Adipocyte (in vitro differentiated cells): Measurements from ENCODE around the gene CBLC.

Experiments
- DNase-seq: peaks from one replicate; pipeline ENCODE4 v3.0.0-alpha.2; 2015; ENCODE audit warnings: low read depth
- H3K27me3 ChIP-seq: replicated peaks from 2 replicates; pipeline ENCODE4 v1.7.0; 2013; ENCODE audit warnings: mild to moderate bottlenecking, low read length, moderate library complexity; ENCODE audit not compliant: control insufficient read depth, insufficient read depth
- H3K36me3 ChIP-seq: 2 replicates; pipeline ENCODE4 v1.7.0; 2013; ENCODE audit warnings: low read length, mild to moderate bottlenecking, moderate library complexity; ENCODE audit not compliant: control insufficient read depth, insufficient read depth, severe bottlenecking
- H3K4me1 ChIP-seq: 2 replicates; pipeline ENCODE4 v1.7.0; 2013; ENCODE audit warnings: mild to moderate bottlenecking, low read length, moderate library complexity; ENCODE audit not compliant: control insufficient read depth, insufficient read depth
- H3K4me3 ChIP-seq: 2 replicates; pipeline ENCODE4 v1.7.0; 2013; ENCODE audit warnings: mild to moderate bottlenecking, low read length, moderate library complexity
- H3K9ac ChIP-seq: 2 replicates; pipeline ENCODE4 v1.7.0; 2013; ENCODE audit warnings: mild to moderate bottlenecking, low read length, moderate library complexity
- H3K9me3 ChIP-seq: 2 replicates; pipeline ENCODE4 v1.7.0; 2013; ENCODE audit warnings: mild to moderate bottlenecking, low read length, moderate library complexity; ENCODE audit not compliant: control insufficient read depth

Gene CBLC

DNA sequence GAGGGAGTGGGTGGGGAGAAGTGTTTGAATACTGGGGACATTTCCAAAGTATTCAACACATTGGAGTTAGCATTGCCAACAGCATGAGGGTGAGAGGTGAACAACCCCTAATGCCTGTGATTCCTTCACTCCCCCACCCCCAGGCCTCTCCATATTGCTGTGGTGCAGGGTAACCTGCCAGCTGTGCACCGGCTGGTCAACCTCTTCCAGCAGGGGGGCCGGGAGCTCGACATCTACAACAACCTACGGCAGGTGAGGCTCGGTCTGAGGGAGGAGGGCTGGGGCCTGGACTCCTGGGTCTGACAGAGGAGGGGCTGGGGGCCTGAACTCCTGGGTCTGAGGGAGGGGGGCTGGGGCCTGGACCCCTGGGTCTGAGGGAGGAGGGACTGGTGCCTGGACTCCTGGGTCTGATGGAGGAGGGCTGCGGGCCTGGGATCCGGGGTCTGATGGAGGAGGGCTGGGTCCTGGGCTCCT is 21.6 kb upstream of the CBLC start:
- Histone ChIP-seq H3K4me1 (peaks cover 62% of the 10 kb centered on the region), H3K9me3 (no peaks in the 10 kb centered on the region), H3K27me3 (no peaks in the 10 kb centered on the region), H3K36me3 (peaks cover 48% of the 10 kb centered on the region), H3K4me3 (peak overlapping the region; percentile 50), H3K9ac (peak overlapping the region; percentile 75)
- no peak for DNase-seq

DNA sequence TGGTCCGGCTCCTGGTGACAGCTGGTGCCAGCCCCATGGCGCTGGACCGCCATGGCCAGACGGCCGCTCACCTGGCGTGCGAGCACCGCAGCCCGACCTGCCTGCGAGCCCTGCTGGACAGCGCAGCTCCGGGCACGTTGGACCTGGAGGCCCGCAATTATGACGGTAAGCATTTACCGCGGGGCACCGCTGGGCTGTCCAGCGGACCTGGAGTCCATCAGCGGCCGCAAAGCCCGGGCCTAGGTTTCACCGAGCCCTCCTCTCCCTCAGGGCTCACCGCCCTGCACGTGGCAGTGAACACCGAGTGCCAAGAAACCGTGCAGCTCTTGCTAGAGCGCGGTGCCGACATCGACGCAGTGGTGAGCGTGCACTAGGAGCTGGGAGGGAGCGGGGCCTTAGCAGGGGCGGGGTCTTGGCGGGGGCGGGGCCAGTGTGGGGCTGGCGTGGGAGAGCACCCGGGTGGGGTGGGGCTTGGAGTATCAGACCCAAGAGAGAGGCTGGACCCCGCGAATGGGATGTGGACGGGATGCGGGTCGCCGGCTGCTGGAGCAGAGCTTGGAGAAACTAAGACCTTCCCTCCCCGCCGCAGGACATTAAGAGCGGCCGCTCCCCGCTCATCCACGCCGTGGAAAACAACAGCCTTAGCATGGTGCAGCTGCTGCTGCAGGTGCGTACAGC is 20.5 kb upstream of the CBLC start:
- peak overlapping the region; percentile 84 for H3K9ac ChIP-seq
- no peaks in the 10 kb centered on the region for H3K9me3 ChIP-seq
- DNase-seq, result no peak
- H3K4me3 ChIP-seq, result peak overlapping the region; percentile 76
- H3K36me3 ChIP-seq, result peaks cover 37% of the 10 kb centered on the region
- no peaks in the 10 kb centered on the region for H3K27me3 ChIP-seq
- peaks cover 55% of the 10 kb centered on the region for H3K4me1 ChIP-seq

DNA sequence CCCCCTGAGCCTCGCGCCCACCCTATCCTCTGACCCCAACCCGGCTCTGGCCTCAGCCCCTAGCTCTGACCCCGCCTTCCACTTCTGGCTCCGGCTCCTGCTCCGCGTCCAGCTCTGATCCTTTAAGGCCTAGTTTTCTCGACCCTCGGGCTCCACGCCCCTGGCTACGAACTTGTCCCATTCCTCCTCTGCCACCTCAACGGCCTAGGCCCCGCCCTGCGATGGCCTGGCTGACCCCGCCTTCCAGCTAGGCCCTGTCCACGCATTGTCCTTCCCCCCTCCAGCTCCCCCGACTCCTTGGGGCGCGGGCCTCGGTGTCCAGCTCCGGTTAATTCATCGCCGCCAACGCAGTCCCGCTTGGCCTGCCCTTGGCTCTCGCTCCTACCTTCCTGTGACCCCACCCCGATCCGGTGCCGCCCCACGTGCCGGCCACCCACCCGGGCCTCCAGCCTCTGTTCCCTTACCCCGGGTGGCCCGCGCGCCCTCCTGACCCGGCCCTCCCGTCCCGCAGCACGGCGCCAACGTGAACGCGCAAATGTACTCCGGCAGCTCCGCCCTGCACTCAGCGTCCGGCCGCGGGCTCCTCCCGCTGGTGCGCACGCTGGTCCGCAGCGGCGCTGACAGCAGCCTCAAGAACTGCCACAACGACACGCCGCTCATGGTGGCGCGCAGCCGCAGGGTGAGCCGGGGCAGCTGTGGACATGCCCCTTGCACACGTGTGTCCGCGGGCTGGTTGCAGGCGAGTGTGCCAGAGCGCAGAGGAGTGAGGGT is 19.8 kb upstream of the CBLC start:
- H3K4me3 ChIP-seq, result peak overlapping the region; percentile 76
- peaks cover 48% of the 10 kb centered on the region for H3K4me1 ChIP-seq
- no peaks in the 10 kb centered on the region for H3K9me3 ChIP-seq
- peaks cover 30% of the 10 kb centered on the region for H3K36me3 ChIP-seq
- DNase-seq, result no peak
- peak overlapping the region; percentile 84 for H3K9ac ChIP-seq
- H3K27me3 ChIP-seq, result no peaks in the 10 kb centered on the region

DNA sequence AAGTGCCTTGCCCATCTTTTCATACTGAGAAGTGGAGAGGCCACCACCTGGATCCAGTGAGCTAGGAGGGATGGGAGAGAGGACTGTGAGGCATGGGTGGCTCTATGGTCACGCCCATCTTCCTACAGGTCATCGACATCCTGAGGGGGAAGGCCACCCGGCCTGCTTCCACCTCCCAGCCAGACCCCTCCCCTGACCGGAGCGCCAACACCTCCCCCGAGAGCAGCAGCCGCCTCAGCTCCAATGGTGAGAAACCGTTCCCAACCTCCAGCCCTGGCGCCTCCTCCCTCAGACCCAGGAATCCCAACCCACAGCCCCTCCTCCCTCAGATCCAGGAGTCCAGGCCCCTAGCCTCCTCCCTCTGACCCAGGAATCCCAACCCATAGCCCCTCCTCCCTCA is 19.1 kb upstream of the CBLC start:
- Histone ChIP-seq H3K9ac (peak overlapping the region; percentile 84), H3K9me3 (no peaks in the 10 kb centered on the region), H3K27me3 (no peaks in the 10 kb centered on the region), H3K4me3 (peak overlapping the region; percentile 76), H3K4me1 (peaks cover 44% of the 10 kb centered on the region), H3K36me3 (peaks cover 30% of the 10 kb centered on the region)
- no peak for DNase-seq

DNA sequence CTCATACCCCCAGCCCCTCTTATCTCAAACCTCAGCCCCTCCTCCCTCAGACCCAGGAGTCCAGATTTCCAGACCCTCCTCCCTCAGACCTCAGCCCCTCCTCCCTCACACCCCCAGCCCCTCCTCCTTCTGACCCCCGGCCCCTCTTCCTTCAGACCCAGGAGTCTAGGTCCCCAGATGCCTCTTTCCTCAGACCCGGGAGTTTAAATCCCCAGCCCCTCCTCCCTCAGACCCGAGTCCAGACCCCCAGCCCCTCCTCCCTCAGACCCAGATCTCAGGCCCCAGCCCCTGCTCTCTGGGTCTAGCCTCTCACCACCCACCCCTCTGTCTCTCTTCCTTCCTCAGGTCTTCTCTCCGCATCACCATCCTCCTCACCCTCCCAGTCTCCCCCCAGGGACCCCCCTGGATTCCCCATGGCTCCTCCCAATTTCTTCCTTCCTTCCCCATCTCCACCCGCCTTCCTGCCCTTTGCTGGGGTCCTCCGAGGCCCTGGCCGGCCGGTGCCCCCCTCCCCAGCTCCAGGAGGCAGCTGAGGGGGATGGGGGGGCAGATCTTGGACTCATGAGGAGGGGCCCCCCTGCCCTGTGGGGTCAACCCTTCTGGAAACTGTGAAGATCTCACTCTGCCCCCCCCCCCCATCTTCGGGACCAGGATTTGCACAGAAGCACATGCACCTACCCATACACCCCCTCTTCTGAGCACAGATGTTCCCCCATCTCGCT is 18.4 kb upstream of the CBLC start:
- DNase-seq, result no peak
- H3K4me1 ChIP-seq, result peaks cover 44% of the 10 kb centered on the region
- no peaks in the 10 kb centered on the region for H3K9me3 ChIP-seq
- H3K36me3 ChIP-seq, result peaks cover 30% of the 10 kb centered on the region
- H3K9ac ChIP-seq, result no peak overlapping the region
- no peaks in the 10 kb centered on the region for H3K27me3 ChIP-seq
- H3K4me3 ChIP-seq, result no peak overlapping the region

DNA sequence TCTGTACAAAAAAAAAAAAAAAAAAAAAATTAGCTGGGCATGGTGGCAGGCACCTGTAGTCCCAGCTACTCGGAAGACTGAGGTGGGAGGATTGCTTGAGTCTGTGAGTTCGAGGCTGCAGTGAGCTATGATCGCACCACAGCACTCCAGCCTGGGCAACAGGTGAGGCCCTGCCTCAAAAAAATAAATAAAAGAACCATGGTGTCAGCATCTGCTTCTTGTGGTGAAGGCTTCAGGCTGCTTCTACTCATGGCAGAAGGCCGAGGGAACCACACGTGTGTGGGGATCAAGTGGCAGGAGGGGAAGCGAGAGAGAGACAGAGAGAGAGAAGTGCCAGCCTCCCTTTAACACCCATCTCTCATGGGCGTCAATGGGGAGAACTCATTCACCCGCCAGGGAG is 15.7 kb upstream of the CBLC start:
- Histone ChIP-seq H3K9ac (no peak overlapping the region), H3K4me1 (peaks cover 23% of the 10 kb centered on the region), H3K4me3 (no peak overlapping the region), H3K36me3 (peaks cover 24% of the 10 kb centered on the region), H3K27me3 (no peaks in the 10 kb centered on the region), H3K9me3 (no peaks in the 10 kb centered on the region)
- no peak for DNase-seq

DNA sequence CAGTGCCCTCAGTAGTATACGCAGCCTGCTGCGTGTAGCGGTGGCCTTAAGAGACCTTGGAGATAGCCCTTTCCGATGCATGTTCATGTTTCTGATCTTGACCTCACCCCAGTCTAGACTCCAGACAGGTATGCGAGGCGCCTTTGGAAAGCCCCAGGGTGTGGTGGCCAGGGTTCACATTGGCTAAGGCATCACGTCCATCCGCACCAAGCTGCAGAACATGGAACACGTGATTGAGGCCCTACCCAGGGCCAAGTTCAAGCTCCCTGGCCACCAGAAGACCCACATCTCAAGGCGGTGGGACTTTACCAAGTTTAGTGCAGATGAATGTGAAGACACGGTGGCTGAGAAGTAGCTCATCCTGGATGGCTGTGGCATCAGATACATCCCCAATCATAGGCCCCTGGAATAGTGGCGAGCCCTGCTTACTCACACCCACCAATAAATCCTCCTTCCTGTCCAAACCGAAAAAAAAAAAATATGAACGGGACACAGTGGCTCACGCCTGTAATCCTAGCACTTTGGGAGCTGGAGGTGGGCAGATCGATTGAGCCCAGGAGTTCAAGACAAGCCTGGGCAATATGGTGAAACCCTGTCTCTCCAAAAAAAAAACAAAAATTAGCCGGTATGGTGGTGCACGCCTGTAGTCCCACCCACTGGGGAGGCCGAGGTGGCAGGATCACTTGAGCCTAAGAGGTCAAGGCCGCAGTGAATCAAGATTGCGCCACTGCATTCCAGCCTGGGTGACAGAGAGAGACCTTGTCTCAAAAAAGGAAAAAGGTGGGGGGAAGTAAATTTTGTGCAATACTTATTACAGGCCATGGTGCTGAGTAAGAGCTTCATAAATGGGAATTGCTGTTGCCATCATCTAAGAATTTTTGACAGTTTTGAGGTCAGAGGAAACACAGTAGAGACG is 12.4 kb upstream of the CBLC start:
- Histone ChIP-seq H3K4me1 (peaks cover 9% of the 10 kb centered on the region), H3K27me3 (no peaks in the 10 kb centered on the region), H3K9me3 (no peaks in the 10 kb centered on the region), H3K36me3 (peaks cover 3% of the 10 kb centered on the region), H3K9ac (no peak overlapping the region), H3K4me3 (no peak overlapping the region)
- DNase-seq, result no peak

DNA sequence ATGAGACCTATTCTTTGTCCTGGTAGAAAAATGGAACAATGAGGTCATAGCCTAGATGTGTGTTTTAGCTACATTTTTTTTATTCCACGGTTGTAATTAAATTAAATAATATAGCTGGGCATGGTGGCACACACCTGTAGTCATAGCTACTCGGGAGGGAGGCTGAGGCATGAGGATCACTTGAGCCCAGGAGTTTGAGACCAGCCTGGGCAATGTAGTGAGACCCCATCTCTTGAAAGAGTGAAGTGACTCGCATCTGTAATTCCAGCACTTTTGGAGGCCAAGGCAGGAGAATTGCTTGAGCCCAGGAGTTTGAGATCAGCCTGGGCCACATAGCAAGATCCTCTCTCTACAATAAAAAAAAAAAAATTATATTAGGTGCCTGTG is 11.7 kb upstream of the CBLC start:
- Histone ChIP-seq H3K4me1 (peaks cover 5% of the 10 kb centered on the region), H3K9me3 (no peaks in the 10 kb centered on the region), H3K4me3 (no peak overlapping the region), H3K9ac (no peak overlapping the region), H3K27me3 (no peaks in the 10 kb centered on the region), H3K36me3 (no peaks in the 10 kb centered on the region)
- DNase-seq, result no peak

DNA sequence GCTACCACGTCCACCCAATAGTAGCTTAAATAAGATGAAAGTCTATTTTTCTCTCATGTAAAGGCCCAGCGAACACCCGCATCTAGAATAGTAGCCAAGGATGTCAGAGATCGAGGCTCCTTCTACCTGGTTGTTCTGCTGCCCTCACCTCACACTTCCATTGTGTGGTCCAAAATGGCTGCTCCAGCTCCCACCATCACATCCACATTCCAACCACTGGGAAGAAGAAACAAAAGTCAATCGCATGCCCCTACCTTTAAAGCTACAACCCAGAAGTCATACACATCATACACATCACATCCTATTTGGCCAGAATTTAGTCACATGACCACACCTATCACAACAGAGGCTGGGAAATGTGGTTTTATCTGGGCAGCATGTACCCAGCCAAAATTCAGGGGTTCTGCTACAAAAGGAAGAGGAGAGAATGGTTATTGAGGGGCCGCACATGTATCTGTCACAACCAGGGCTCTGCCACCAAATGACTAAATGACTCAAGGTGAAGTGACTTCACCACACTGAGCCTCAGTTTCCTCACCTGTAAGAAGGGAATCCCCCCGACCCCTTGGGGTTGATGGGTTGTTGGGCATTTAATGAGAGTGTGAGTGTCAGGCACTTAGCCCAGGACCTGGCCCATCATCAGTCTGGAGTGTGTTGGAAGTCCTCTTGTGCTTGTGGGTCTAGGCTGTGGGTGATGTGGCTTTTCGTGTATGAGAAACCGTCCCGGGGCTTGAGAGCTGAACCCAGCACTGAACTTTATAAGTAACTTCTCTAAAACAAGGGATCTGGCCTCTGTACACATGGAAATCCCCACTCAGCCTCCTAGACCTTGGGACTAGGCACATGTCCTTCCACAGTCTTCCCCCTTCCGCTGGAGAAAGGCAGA is 10.2 kb upstream of the CBLC start:
- H3K4me1 ChIP-seq, result peaks cover 5% of the 10 kb centered on the region
- no peaks in the 10 kb centered on the region for H3K27me3 ChIP-seq
- DNase-seq, result no peak
- no peak overlapping the region for H3K9ac ChIP-seq
- no peaks in the 10 kb centered on the region for H3K36me3 ChIP-seq
- H3K9me3 ChIP-seq, result no peaks in the 10 kb centered on the region
- no peak overlapping the region for H3K4me3 ChIP-seq
